Measurements from ENCODE around the gene RAB7A. TPM values are rescaled to one million over a fixed set of nuclear protein-coding genes. Genes with fewer than 3 reads are reported as not detected.
"Not testable (repeated sequence)": the region's sequence is repeated elsewhere in the genome, so short reads cannot be mapped to it uniquely, and the experiment has no call there.

Gene RAB7A
- total RNA-seq, 1 donor from 2014 or later, result 306 TPM

DNA sequence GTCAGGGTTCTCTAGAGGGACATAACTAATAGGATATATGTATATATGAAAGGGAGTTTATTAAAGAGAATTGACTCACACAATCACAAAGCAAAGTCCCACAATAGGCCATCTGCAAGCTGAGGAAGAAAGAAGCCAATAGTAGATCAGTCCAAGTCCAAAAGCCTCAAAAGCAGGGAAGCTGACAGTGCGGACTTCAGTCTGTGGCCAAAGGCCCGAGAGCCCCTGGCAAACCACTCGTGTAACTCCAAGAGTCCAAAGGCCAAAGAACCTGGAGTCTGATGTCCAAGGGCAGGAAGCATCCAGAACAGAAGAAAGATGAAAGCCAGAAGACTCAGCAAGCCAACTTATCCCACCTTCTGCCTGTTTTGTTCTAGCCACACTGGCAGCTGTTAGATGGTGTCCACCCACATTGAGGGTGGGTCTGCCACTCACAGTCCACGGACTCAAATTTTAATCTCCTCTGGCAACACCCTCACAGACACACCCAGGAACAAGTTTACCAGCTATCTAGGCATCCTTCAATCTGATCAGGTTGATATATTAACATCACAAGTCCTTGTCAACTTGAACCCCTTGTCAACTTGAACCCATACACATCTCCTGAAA lies 99.2 kb downstream of the RAB7A start:
- H3K36me3 ChIP-seq, result no peaks in the 10 kb centered on the region
- DNase-seq (no peak), ATAC-seq (no peak)
- H3K4me1 ChIP-seq, result no peaks in the 10 kb centered on the region
- no peak overlapping the region for H3K4me3 ChIP-seq
- intact Hi-C loops (cut with DNase I), result no loop called here
- no peaks in the 10 kb centered on the region for H3K9me3 ChIP-seq
- TF ChIP-seq, protein P1, sequence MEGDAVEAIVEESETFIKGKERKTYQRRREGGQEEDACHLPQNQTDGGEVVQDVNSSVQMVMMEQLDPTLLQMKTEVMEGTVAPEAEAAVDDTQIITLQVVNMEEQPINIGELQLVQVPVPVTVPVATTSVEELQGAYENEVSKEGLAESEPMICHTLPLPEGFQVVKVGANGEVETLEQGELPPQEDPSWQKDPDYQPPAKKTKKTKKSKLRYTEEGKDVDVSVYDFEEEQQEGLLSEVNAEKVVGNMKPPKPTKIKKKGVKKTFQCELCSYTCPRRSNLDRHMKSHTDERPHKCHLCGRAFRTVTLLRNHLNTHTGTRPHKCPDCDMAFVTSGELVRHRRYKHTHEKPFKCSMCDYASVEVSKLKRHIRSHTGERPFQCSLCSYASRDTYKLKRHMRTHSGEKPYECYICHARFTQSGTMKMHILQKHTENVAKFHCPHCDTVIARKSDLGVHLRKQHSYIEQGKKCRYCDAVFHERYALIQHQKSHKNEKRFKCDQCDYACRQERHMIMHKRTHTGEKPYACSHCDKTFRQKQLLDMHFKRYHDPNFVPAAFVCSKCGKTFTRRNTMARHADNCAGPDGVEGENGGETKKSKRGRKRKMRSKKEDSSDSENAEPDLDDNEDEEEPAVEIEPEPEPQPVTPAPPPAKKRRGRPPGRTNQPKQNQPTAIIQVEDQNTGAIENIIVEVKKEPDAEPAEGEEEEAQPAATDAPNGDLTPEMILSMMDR (IDR thresholded peaks at IDR 0.05), result no peak
- no peak overlapping the region for H3K27ac ChIP-seq
- no peaks in the 10 kb centered on the region for H3K27me3 ChIP-seq

DNA sequence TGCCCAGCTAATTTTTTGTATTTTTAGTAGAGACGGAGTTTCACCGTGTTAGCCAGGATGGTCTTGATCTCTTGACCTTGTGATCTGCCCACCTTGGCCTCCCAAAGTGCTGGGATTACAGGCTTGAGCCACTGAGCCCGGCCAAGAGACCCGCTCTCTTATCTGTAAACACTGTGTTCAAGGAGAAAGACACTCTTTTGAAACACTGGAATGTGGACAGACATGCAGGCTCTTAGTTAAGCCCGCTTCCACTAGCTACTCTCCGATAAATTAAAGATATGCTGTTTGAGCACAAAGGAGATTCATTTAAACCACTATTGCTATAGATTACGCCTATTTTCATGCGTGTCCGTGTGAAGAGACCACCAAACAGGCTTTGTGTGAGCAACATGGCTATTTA lies 103.1 kb downstream of the RAB7A start:
- intact Hi-C loops (cut with DNase I); H3K36me3 ChIP-seq; H3K4me1 ChIP-seq; H3K4me3 ChIP-seq; H3K27me3 ChIP-seq; DNase-seq; ATAC-seq; H3K9me3 ChIP-seq; H3K27ac ChIP-seq: not testable (repeated sequence)

DNA sequence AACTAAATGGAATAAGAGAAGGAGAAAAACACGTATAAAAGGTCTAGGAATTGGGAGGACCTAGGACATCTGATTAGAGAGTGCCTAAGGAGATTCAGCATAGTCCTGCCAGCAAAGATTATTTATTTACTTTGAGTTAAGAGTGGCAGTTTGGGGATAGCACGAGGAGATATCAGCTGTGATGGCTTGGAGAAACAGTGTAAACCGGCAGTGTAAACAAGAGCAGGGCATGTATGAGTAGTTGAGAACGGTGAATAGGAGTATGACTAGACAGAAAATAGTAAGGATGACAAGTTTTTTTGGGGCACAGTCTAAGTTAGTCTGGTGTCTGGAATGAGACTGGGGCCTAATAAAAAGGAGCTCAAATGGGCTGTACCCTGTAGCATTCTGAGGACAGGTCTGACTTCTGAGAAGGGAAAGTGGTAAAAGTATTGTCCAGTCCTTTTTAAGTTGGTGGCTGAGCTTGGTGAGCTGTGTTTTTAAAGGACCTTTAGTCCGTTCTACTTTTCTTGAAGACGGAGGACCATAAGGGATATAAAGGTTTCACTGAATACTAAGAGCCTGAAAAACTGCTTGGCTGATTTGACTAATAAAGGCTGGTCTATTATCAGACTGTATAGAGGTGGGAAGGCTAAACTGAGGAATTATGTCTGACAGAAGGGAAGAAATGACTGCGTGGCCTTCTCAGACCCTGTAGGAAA lies 104.1 kb downstream of the RAB7A start:
- ATAC-seq; DNase-seq; H3K27me3 ChIP-seq; H3K9me3 ChIP-seq; H3K27ac ChIP-seq; H3K4me3 ChIP-seq; H3K36me3 ChIP-seq; H3K4me1 ChIP-seq; intact Hi-C loops (cut with DNase I): not testable (repeated sequence)

- DNase-seq; H3K27me3 ChIP-seq; H3K4me3 ChIP-seq; intact Hi-C loops (cut with DNase I); H3K9me3 ChIP-seq; H3K36me3 ChIP-seq; H3K27ac ChIP-seq; ATAC-seq; H3K4me1 ChIP-seq: not testable (repeated sequence)
These were observed 104.8 kb downstream of the RAB7A start for GRCh38 chr3:128830762-128831161.

GRCh38 chr3:128832979-128833378 lies 107.0 kb downstream of the RAB7A start:
- ATAC-seq; intact Hi-C loops (cut with DNase I); H3K4me3 ChIP-seq; H3K27ac ChIP-seq; H3K27me3 ChIP-seq; H3K9me3 ChIP-seq; DNase-seq; H3K36me3 ChIP-seq; H3K4me1 ChIP-seq: not testable (repeated sequence)

GRCh38 chr3:128835096-128835495 lies 109.1 kb downstream of the RAB7A start:
- Histone ChIP-seq H3K4me1 (no peaks in the 10 kb centered on the region), H3K27me3 (no peaks in the 10 kb centered on the region), H3K4me3 (no peak overlapping the region), H3K9me3 (no peaks in the 10 kb centered on the region), H3K27ac (no peak overlapping the region), H3K36me3 (no peaks in the 10 kb centered on the region)
- no peak for ATAC-seq
- no peak for DNase-seq
- intact Hi-C loops (cut with DNase I), result no loop called here
- TF ChIP-seq, protein P1 (IDR thresholded peaks at IDR 0.05), result no peak

DNA sequence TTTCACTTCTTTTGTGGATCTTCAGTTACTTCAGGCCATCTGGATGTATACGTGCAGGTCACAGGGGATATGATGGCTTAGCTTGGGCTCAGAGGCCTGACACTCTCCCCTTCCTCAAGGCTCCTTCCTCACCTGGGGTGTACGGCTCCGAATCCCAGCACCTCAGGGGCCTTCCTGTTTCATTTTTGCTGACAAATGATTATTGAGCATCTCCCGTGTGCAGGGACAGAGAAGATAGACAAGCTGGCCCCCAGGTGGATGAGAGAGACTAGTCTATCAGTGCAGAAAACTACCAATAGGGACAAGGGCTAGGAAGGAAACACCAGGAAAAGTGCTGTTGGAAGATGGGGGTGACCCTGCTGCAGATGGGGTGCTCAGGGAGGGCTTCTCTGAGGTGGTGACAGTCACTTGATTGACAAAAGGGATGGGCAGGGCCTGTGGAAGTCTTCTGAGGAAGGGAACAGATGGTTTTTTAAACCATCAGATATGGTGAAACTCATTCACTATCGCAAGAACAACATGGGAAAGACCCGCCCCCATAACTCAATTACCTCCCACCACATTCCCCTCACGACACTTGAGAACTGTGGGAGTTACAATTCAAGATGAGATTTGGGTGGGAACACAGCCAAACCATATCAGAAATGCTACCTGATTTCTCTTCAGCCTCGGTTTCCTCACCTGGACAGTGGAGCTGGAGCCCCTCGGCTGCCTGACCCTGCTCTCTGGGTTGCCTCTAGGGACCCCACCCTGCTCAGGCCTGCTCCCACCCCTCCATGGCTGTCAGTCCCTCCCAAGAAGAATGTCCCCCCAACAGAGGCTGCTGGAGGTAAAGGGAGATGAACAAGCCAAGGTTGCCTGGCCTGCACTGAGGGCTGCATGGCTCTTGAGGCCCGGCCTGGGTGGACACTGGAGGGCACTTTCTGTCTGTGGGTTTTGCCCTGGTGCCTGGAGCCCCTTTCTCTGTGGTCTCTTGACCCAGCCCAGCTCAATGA lies 116.2 kb downstream of the RAB7A start:
- TF ChIP-seq, protein P1 (IDR thresholded peaks at IDR 0.05), result no peak
- Histone ChIP-seq H3K36me3 (no peaks in the 10 kb centered on the region), H3K27ac (no peak overlapping the region), H3K27me3 (no peaks in the 10 kb centered on the region), H3K9me3 (no peaks in the 10 kb centered on the region), H3K4me1 (peaks cover 16% of the 10 kb centered on the region), H3K4me3 (no peak overlapping the region)
- ATAC-seq, result no peak
- DNase-seq, result no peak
- intact Hi-C loops (cut with DNase I), result no loop called here
